Measurements from ENCODE around the gene ANGPTL7.

DNA sequence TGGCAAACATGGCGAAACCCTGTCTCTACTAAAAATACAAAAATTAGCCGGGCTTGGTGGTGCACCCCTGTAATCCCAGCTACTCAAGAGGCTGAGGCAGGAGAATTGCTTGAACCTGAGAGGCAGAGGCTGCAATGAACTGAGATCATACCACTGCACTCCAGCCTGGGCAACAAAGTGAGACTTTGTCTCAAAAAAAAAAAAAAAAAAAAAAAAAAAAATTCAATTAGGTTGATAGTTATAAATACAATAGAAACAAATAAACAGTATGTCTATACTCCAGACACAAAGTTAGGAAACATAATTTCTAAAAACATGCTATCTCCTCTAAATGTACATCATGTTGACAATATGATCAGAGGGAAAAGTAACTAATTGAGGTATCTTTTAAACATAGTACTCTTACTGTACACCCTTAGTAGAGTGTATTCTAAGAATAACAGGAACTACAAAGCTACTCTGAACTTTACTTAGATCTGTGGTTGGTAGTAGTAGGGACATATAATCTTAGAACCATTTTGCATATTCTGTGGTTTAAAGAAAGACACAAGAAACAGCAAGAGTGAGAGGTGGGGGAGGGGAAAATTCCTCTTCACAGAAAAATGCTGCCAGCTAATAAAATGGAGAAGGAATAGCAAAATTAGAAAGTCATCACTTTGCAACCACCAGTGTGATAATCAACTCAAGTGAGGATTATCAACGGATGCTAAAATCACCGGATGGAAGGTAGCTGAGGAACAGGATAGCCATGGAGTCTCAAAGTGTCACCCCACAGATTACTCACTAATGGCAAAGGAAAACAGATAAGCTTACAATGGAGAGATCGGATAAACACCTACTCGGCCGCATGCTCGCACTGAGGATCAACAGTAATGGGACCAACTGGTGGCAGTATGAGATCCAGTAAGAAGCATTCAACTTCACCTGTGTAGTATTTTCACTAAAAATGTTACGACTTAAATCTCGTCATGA, 38.2 kb downstream of the ANGPTL7 start:
- TF ChIP-seq POLR2A (IDR thresholded peaks at IDR 0.05): no peak
- TF ChIP-seq, protein P1, sequence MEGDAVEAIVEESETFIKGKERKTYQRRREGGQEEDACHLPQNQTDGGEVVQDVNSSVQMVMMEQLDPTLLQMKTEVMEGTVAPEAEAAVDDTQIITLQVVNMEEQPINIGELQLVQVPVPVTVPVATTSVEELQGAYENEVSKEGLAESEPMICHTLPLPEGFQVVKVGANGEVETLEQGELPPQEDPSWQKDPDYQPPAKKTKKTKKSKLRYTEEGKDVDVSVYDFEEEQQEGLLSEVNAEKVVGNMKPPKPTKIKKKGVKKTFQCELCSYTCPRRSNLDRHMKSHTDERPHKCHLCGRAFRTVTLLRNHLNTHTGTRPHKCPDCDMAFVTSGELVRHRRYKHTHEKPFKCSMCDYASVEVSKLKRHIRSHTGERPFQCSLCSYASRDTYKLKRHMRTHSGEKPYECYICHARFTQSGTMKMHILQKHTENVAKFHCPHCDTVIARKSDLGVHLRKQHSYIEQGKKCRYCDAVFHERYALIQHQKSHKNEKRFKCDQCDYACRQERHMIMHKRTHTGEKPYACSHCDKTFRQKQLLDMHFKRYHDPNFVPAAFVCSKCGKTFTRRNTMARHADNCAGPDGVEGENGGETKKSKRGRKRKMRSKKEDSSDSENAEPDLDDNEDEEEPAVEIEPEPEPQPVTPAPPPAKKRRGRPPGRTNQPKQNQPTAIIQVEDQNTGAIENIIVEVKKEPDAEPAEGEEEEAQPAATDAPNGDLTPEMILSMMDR (IDR thresholded peaks at IDR 0.05): no peak
